Embryonic facial prominence (tissue), 1 donor: Measurements from ENCODE around the gene GRAMD1A.
"Not testable (repeated sequence)": the region's sequence is repeated elsewhere in the genome, so short reads cannot be mapped to it uniquely, and the experiment has no call there.

Experiments used
- DNase-seq: peaks from one replicate; pipeline ENCODE4 v3.0.0-alpha.2; 2016; ENCODE audit errors: extremely low spot score

GRAMD1A gene

DNA sequence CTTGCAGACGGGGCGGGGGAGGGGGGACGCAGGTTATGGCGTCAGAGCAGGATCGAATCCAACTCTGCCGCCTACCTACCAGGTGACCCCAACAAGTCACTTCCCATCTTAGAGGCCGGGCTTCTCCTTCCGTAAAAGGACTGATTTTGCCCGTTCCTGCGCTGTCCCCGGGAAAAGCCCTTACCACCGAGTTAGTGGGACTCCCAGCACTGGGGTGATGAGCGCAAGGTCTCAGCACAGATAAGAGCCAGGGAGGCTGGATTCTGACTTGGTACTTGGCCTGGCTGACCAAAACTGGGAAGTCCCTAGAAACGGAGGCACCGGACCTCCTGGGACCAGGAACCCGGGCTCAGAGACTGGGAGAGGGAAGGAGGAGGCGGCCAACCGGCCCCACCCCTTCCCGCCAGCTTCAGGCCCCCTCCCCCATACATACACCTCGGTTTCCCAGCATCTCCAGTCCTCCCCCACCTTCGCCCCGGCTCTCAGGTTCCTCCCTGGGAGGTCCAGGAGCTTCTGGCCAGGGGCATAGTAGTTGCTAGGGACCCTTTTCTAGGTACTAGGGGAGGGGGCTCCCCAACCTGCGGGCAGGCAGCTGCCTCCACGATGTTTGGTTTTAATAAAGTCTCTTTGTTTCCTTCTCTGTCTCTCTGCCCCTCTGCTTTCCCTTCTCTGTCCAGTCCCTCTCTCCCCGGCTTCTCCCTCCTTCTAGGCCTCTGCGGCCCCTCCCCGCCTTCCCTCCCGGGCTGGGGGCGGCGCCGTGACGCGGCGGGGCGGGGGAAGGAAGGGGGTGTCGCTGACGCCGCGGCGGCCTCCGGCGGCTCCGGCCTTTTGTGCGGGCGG lies at the start of gene GRAMD1A:
GRAMD1A (plus strand) TSS at position 826 of the 840 bp plus-strand sequence. CDS start 156 bp downstream, outside the sequence.
- peak; percentile 86 for DNase-seq

DNA sequence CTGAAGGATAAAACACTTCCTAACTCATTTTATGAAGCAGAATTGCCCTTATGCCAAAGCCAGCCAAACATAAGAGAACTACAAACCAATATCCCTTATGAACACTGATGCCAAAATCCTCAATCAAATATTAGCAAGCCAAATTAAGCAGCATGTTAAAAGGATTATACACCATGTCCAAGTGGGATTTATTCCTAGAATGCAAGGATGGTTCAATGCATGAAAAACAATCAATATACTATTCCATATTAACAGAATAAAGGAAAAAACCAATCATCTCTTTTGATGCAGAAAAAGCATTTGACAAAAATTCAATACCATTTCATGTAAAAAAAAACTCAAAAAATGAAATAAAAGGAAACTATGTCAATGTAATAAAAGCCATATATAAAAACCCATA lies 47.0 kb upstream of the GRAMD1A start:
- no peak for DNase-seq

DNA sequence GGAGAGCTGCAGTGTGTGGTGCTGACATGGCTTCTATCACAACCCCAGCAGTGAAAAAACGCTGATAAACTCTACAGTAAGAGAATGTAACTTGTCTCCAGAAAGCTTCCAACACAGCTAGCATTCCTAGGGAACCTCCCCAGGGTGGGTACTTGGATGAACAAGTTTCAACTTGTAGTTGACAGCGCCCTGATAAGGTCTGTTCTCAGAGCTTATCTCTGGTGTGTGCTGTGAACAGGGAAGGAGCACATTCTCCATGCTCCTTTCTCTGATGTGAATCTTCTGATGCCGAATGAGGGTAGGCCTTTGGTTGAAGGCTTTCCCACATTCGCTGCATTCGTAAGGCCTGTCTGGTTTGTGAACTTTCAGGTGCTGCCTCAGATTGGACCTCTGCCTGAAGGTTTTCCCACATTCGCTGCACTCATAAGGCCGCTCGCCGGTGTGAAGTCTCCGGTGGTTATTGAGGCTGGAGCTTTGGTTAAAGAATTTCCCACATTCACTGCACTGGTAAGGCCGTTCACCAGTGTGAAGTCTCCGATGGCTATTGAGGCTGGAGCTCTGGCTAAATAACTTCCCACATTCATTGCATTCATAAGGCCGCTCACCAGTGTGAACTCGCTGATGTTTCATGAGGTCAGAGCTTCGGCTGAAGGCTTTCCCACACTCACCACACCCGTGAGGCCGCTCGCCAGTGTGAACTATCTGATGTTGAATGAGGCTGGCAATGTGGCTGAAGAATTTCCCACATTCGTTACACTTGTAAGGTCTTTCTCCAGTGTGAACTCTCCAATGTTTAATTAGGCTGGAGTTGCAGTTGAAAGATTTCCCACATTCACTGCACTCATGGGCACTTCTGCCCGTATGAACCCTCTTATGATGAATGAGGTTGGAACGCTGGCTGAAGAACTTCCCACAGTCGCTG lies 42.0 kb upstream of the GRAMD1A start:
- no peak for DNase-seq

DNA sequence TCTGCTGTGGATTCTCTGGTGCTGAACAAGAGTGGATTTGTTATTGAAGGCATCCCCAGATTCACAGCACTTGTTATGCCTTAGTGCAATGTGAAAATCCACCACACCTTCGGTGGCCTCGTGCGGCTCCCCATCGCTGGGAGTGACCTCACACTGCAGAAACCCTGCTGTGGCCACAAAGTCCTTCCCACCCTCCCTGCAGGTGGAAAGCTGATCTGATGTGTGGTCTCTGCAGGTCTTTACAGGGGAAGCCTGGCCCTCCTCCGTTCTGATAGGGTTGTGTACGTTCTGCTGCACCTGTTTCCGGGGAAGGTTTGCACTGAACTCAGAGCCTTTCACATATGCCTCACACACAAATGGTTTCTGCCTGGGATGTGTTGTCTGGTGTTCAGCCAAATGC lies 41.1 kb upstream of the GRAMD1A start:
- no peak for DNase-seq

DNA sequence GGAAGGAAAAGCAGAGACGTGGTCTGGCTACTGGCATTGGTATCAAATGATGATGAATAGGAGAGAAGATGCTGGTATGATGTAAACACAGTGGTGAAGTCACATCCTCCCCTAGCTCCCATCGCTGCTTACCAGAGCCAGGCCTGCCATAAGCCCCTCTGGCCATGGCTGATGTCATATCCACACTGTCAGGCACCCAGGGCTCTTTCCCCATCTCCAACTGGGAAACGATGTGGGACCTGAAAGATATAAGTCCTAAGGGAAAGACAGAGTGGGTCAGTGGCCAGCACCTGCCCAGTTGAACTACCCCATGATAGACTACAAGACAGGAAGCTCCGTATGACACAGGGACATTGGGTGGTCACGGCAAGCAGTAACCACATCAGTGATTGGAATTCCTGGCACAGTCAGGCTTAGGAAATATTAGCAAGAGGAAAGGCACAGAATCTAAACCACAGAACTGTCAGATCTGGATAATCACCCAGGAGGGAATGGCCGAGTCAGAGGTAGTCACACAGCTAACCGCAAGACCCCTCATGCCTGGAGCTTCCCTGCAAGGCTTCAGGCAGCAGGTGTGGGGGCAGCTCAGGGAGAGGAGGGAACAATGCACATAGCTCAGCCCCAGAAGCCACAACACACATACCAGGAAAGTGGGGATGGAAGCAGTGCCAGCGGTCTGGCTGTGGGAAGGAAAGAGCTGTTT lies 39.9 kb upstream of the GRAMD1A start:
- DNase-seq: no peak

DNA sequence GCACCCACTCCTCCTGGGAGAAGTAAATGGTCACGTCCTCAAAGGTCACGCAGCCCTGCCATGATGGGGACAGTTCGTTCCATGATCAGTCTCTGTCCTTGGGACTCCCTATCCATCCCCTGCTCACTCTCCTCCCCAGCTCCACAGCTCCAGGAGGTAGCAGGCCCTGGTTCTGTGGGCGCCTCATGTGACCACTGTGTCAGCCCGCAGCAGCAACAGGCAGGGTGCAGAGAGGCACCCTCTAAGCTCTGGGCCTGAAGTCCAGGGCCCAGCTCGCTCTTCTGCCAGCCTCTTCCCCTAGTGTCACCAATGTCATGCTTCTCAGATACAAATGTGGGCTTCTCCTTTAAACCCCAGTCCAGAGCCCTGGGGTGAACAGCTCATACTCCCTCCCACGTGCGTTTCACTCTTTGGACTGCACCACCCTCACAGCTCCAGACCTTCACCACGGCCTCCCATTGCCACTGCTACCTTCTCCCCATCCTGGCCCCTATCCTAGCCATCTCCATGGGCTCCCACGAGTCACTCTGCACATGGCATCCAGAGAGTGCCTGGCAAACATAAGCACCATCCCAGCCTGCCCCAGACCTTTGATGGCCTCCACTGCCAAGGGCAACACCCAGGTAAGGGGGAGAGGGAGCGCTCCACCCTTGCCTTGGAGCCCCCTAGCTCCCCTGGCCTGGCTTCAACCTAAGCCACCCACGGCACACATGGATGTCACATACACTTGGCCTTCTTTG lies 39.0 kb upstream of the GRAMD1A start:
- no peak for DNase-seq

DNA sequence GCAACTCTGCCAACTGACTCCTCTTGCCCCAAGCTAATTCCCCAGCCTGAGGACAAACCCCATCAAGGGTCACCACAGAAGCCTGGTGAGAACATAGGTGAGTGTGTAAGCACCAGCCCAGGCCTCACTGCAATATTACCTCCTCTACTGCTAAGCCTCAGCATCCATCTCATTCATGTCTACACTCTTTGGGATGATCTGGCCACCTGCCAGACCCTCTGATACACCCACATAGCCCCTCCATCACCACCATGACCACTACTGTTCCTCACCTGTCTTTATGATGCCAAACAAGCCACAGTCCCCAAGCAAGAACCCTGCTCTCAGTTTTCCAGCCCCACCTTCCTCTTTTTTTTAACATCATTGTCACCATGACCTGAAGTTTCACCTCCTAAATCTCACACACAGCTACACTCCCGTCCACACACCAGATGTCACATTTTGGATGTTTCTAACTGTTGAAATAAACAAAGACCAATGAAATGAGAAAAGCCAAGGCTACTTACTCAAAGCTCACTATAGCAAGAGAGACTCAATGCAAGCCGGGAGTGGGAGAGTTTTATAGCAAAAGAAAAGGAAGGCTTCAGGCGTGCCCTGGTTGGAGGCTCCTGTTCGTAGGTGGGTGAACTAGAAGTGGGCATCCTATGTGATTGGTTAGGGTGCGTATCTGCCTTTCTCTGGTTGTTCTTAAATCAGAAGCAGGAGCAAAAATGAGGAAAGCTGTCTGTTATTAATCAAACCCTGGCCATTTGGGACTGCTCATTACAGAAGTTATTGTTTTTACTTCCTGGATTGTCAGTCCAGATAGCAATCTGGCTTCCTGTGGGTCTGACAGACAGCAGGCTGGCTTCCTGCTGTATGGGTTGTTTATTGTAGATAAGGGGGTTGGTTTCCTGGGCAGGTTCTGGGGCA lies 38.1 kb upstream of the GRAMD1A start:
- no peak for DNase-seq

DNA sequence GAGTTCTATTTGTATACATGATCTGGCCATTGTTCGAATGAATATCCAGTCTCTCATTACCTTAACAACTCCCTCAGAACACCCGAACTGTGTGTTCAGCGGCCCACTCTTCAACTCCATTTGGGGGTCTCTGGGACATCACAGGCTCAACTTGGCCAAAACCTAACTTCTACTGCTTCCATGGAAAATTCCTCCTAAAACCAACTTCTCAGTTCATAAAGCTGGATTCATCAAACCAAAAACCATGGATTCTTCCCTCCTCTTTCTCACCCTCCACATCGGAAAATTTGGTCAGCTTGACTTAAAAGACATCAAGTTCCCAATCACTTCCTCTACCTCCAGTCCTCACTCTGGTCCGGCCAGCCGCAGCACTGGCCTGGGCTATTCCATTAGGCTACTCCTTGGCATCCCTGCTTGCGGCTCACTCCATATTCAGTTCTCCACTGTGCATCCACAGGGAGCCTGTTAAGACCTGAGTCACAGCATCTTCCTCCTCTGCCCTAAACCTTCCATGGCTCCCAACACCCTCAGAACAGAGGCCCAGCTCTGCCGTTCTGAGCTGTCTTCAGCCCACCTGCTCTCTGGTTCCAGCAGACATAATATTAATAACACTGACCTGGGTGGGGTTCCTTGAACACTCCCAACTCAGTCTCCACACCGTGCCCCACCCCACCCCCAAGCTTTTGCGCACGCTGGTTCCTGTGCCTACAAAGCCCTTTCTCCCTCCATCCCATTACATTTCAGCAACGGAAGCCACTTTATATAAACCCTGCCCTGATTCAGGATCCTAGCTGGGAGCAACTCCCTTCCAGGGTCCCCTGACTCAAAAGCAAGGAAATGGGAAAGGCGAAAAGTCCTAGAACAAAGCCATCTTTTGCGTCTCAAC lies 37.2 kb upstream of the GRAMD1A start:
- DNase-seq: no peak

DNA sequence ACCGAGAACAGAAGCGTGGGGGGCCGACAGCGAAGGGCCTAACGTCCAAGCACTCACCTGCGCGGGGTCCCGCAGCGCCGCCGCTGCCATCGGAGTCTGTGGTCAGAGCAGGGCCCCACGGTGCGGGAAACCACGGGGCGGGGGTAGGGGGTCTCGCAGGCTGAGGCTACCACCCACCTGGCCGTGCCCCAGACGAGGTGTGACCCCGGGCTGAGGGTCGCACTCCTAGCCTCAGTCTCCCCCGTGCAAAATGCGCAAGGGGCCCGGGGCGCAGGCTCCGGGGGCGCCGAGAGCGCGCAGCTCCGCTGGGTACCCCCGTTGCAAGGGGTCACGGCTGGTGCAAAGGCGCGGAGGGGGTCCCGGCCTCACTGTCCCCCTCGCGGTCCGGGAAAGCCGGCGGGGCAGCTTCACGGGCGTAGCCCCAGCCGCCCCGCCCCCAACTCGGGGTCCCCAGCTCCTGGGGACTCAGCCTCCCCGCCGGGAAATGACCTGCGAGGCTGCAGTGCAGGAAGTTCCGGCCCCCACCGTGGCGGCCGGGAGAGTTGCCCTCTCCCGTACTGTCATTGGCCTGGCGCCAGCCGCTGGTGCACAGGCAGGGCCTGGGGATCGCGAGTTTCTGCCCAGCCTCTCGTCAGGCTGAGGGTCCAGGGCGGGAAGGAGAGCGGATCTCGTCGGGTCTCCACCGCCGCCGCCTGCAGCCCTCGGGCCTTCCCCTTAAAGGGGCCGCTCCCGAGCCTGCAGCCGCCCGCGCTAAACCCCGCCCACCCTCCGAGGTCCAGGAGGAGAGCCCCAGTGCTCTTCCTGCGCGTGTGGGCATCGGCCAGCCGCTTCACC lies 36.3 kb upstream of the GRAMD1A start, which contains the start of gene ZNF792:
ZNF792 (minus strand) TSS at position 657 of the 834 bp plus-strand sequence; CDS start at position 90, 567 bp downstream.
- DNase-seq: peak; percentile 19

DNA sequence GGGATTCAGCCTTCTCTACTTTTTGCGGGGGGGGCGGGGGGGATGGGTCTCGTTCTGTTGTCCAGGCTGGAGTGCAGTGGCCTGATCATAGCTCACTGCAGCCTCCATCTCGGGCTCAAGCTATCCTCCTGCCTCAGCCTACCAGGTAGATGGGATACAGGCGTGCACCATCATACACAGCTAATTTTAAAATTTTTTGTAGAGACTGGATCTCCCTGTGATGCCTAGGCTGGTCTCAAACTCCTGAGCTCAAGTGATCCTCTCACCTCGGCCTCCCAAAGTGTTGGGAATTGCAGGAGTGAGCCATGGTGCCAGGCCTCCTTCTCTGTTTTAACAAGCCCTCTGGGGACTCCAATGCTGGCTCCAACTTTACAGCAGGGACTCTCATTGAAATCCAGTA lies 35.5 kb upstream of the GRAMD1A start:
- DNase-seq: no peak

DNA sequence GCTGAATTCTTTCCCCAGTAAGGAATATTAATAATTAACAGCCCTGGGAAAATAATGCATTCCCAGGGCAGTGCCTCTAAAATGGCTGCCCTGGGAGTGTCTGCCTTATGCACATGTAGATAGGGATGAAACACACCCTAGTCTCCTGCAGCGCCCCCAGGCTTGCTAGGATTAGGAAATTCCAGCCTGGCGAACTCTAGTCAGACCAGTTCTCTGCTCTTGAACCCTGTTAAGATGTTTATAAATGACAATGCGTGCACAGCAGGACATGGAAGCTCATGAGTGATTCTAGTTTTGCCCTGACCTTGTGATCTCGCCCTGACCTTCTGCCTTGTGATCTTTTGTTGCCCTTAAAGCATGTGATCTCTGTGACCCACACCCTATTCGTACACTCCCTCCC lies 34.6 kb upstream of the GRAMD1A start:
- DNase-seq: not testable (repeated sequence)

DNA sequence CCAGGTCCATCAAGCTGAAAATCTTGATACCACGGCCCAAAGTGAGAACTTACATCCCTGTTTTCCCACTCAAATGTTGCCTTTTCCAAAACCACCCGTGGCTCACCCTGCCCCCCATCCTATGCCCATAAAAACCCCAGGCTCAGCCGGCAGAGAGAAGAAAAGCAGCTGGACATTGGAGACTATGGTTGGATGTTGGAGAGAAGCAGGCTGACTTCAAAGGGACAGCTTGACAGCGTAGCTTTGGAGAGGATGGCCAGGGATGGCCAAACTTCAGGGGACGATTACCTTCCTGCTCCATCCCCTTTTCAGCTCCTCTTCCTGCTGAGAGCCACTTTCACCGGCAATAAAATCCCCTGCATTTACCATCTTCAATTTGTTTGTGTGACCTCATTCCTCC lies 32.6 kb upstream of the GRAMD1A start:
- DNase-seq: no peak

DNA sequence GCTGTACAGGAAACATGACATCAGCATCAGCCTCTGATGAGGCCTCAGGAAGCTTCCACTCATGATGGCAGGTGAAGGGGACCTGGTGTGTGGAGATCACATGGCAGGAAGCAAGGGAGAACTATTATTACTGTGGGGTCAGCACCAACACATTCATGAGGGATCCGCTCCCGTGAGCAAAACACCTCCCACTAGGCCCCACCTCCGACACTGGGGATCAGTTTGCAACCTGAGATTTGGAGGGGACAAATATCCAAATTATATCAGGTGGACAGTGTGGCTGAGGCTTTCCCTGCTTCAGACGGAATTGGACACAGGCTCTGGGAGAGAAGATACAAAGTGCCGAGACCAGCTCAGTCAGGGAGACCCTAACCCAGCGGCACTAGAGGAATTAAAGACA lies 30.4 kb upstream of the GRAMD1A start:
- DNase-seq: no peak

DNA sequence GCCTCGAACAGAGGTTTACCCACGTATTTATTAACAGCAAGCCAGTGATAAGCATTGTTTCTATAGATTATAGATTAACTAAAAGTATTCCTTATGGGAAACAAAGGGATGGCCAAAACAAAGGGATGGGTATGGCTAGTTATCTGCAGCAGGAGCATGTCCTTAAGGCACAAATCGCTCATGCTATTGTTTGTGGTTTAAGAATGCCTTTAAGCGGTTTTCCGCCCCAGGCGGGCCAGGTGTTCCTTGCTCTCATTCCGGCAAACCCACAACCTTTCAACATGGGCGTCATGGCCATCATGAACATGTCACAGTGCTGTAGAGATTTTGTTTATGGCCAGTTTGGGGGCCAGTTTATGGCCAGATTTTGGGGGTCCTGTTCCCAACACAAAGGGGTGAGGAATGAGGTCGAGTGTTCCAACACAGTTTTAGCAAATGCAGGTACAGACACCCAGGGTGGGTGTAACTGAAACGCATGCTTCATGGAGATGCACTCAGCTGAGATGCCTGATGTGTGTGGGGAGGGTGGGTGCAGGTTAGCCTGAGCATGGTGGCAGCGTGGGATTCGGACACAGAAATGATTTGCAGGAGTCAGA lies 29.8 kb upstream of the GRAMD1A start:
- DNase-seq: not testable (repeated sequence)

DNA sequence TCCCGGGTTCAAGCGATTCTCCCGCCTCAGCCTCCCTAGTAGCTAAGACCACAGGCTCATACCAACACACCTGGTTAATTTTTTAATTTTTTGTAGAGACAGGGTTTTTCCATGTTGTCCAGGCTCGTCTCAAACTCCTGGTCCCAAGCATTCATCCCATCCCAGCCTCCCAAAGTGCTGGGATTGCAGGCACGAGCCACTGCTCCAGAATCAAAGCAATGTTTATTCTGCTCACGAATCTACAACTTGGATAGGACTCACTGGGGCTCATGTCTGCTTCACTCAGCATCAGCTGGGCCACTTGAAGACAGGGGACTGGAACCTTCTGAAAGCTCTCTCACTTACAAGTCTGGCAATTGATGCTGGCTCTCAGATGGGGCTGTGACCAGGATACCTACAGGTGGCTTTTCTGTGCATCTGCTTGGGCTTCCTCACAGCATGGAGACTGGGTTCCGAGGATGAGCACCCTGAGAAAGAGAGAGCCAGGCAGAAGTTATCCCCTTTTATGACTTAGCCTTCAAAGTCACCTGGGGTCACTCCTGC lies 27.9 kb upstream of the GRAMD1A start:
- DNase-seq: no peak

DNA sequence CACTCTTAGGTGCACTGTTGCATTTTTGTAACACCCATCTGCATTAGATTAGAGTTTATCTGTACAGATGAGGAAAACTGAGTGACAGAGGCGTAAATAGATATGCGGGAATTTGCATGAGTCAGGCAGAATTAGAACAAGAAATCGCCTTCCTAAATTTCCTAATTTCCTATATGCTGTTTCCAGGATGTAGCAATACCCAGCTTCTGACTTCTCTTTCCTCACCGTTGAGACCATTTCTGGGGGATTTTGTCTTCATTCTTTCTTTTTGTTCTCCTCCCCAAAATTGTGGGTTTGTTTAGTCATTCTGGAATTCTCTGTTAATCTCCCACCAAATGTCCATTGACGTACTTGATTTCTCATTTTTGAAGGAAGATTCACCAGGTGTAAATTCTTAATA lies 25.5 kb upstream of the GRAMD1A start:
- DNase-seq: no peak

DNA sequence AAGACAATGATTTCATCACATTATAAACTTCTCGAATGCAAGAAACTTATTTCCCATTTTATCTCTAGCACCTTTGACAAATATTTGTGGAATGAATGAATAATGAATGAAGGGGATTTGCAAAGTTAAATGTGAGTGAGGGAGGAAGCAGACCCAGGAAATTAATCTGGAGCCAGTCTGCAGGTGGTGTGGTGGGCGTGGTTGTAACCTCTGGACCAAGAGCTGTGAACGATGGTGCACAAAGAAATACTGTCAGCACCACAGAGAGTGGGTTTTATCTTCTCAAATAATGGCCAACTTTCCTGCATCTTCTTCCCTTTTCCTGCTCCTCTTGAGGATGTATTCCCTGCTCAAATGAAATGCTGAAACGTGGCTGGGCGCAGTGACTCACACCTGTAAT lies 25.1 kb upstream of the GRAMD1A start:
- DNase-seq: no peak

DNA sequence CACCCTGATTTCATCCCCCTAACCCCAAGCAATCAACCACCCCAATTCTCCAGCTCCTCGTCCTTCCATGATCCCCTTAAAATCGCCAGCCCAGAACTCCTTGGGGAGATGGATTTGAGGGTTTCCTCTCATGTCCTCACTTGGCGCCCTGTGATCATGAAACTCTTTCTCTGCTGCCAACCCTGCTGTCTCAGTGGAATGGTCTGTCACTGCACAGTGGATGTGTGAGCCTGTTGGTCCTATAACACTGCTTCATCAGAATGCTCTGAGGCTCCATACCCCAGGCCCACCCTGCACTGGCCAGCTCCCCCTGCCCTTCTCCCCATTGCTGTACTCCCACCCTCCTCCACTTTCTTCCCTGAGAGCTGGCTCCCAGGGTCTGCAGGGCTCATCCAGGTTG lies 23.5 kb upstream of the GRAMD1A start:
- DNase-seq: no peak
